Ectodermal cell (in vitro differentiated cells): ENCODE results near the gene REEP5. TPM values are rescaled to one million over a fixed set of nuclear protein-coding genes. Genes with fewer than 3 reads are reported as not detected.
A peak's percentile ranks its signal among the peaks of the same experiment; 100 is the strongest.
"Not testable (repeated sequence)": the region's sequence is repeated elsewhere in the genome, so short reads cannot be mapped to it uniquely, and the experiment has no call there.

ENCODE experiments used
- H3K27ac ChIP-seq: 2 replicates; pipeline ENCODE4 v1.7.0; 2013; ENCODE audit warnings: mild to moderate bottlenecking, low read depth, low read length; ENCODE audit not compliant: insufficient read depth, poor library complexity, severe bottlenecking
- H3K27me3 ChIP-seq: 2 replicates; pipeline ENCODE4 v1.7.0; 2013; ENCODE audit warnings: mild to moderate bottlenecking, low read length; ENCODE audit not compliant: insufficient read depth, control insufficient read depth, poor library complexity, severe bottlenecking
- H3K36me3 ChIP-seq: one replicate; pipeline ENCODE4 v1.7.0; 2013; ENCODE audit warnings: low read length; ENCODE audit not compliant: control insufficient read depth, insufficient read depth
- H3K4me1 ChIP-seq: one replicate; pipeline ENCODE4 v1.7.0; 2013; ENCODE audit warnings: low read length; ENCODE audit not compliant: control insufficient read depth, insufficient read depth
- H3K4me3 ChIP-seq: 2 replicates; pipeline ENCODE4 v1.7.0; 2013; ENCODE audit warnings: low read depth, low read length, control low read depth; ENCODE audit not compliant: insufficient read depth
- H3K9me3 ChIP-seq: 2 replicates; pipeline ENCODE4 v1.7.0; 2013; ENCODE audit warnings: mild to moderate bottlenecking, low read length, moderate library complexity; ENCODE audit not compliant: control insufficient read depth
- WGBS, 2 experiments: methylation state at CpG; one replicate each; pipeline ENCODE4 v1.1.7; 2013; ENCODE audit warnings: missing lambda C conversion rate in 2 of 2; 5-methylcytosine and 5-hydroxymethylcytosine counted together
- polyA plus RNA-seq, 4 experiments: library from polyadenylated mRNA; stranded (reverse); fragments of 50-300 nt; gene quantifications; one replicate each; pipeline ENCODE4 v1.2.3, GENCODE V29; 2013

REEP5 gene
- polyA plus RNA-seq (2013, experiment 1 of 4): 30.4 TPM
- polyA plus RNA-seq (2013, experiment 2 of 4): 31.1 TPM
- polyA plus RNA-seq (2013, experiment 3 of 4): 29.0 TPM
- polyA plus RNA-seq (2013, experiment 4 of 4): 29.0 TPM

GRCh38 chr5:112921833-112922817, at the start of gene REEP5:
Gene REEP5, minus strand, starts transcription at chr5:112922227. Its CDS starts 37 bp downstream, at chr5:112922190.
- no peaks in the 10 kb centered on the region for H3K4me1 ChIP-seq
- no peaks in the 10 kb centered on the region for H3K9me3 ChIP-seq
- peak within 1 kb of the TSS; percentile 92 for H3K4me3 ChIP-seq
- peaks cover 12% of the 10 kb centered on the region for H3K27me3 ChIP-seq
- H3K27ac ChIP-seq: peak within 1 kb of the TSS; percentile 88
- H3K36me3 ChIP-seq: no peaks in the 10 kb centered on the region
- WGBS, 2 experiments: 2 to 3% methylated on average over 80 of the region's 80 CpGs

- Histone ChIP-seq H3K9me3 (no peaks in the 10 kb centered on the region), H3K27me3 (no peaks in the 10 kb centered on the region), H3K4me3 (no peak overlapping the region), H3K27ac (no peak overlapping the region), H3K4me1 (peaks cover 13% of the 10 kb centered on the region), H3K36me3 (no peaks in the 10 kb centered on the region)
- 96 to 97% methylated on average over 4 of the region's 4 CpGs for WGBS, 2 experiments
Measured at GRCh38 chr5:112971276-112971675, 49.2 kb upstream of the REEP5 start.

GRCh38 chr5:112968411-112969106, 46.5 kb upstream of the REEP5 start:
- peaks cover 13% of the 10 kb centered on the region for H3K4me1 ChIP-seq
- no peaks in the 10 kb centered on the region for H3K27me3 ChIP-seq
- H3K27ac ChIP-seq: no peak overlapping the region
- no peaks in the 10 kb centered on the region for H3K9me3 ChIP-seq
- 86 to 91% methylated on average over 4 to 5 of the region's 5 CpGs for WGBS, 2 experiments
- H3K36me3 ChIP-seq: no peaks in the 10 kb centered on the region
- no peak overlapping the region for H3K4me3 ChIP-seq

- no peaks in the 10 kb centered on the region for H3K27me3 ChIP-seq
- 91 to 93% methylated on average over 6 of the region's 6 CpGs for WGBS, 2 experiments
- no peaks in the 10 kb centered on the region for H3K9me3 ChIP-seq
- no peak overlapping the region for H3K4me3 ChIP-seq
- H3K4me1 ChIP-seq: peaks cover 13% of the 10 kb centered on the region
- no peak overlapping the region for H3K27ac ChIP-seq
- H3K36me3 ChIP-seq: no peaks in the 10 kb centered on the region
Measured at GRCh38 chr5:112967520-112968083, 45.6 kb upstream of the REEP5 start.

GRCh38 chr5:112965733-112966306, 43.8 kb upstream of the REEP5 start:
- H3K27me3 ChIP-seq: no peaks in the 10 kb centered on the region
- H3K9me3 ChIP-seq: no peaks in the 10 kb centered on the region
- peaks cover 13% of the 10 kb centered on the region for H3K4me1 ChIP-seq
- no peak overlapping the region for H3K4me3 ChIP-seq
- no peaks in the 10 kb centered on the region for H3K36me3 ChIP-seq
- 91 to 94% methylated on average over 8 of the region's 8 CpGs for WGBS, 2 experiments
- no peak overlapping the region for H3K27ac ChIP-seq

- H3K27ac ChIP-seq: not testable (repeated sequence)
Measured at GRCh38 chr5:112963374-112963733, 41.3 kb upstream of the REEP5 start.

GRCh38 chr5:112960863-112961504, 39.0 kb upstream of the REEP5 start:
- H3K9me3 ChIP-seq: no peaks in the 10 kb centered on the region

More at GRCh38 chr5:112963374-112963733, 41.3 kb upstream of the REEP5 start:
- H3K4me1 ChIP-seq, H3K9me3 ChIP-seq, H3K4me3 ChIP-seq, H3K36me3 ChIP-seq, H3K27me3 ChIP-seq: not testable (repeated sequence)
- 88 to 91% methylated on average over 3 of the region's 3 CpGs for WGBS, 2 experiments

GRCh38 chr5:112960315-112960714, 38.3 kb upstream of the REEP5 start:
- no peaks in the 10 kb centered on the region for H3K4me1 ChIP-seq
- WGBS, 2 experiments: 86 to 100% methylated on average over 1 of the region's 1 CpG
- H3K9me3 ChIP-seq: no peaks in the 10 kb centered on the region
- H3K36me3 ChIP-seq: no peaks in the 10 kb centered on the region
- no peak overlapping the region for H3K4me3 ChIP-seq
- H3K27me3 ChIP-seq: no peaks in the 10 kb centered on the region
- no peak overlapping the region for H3K27ac ChIP-seq

More at GRCh38 chr5:112960863-112961504, 39.0 kb upstream of the REEP5 start:
- H3K4me3 ChIP-seq: no peak overlapping the region
- H3K36me3 ChIP-seq: no peaks in the 10 kb centered on the region
- 91 to 95% methylated on average over 6 of the region's 6 CpGs for WGBS, 2 experiments
- no peak overlapping the region for H3K27ac ChIP-seq
- H3K27me3 ChIP-seq: no peaks in the 10 kb centered on the region
- H3K4me1 ChIP-seq: no peaks in the 10 kb centered on the region

GRCh38 chr5:112959872-112960271, 37.8 kb upstream of the REEP5 start:
- not testable (repeated sequence) for H3K36me3 ChIP-seq, H3K27me3 ChIP-seq, H3K4me3 ChIP-seq, H3K9me3 ChIP-seq, H3K27ac ChIP-seq, H3K4me1 ChIP-seq
- 92 to 94% methylated on average over 8 of the region's 8 CpGs for WGBS, 2 experiments
